ENCODE results near the gene GALNT18. TPM values are rescaled to one million over a fixed set of nuclear protein-coding genes. Genes with fewer than 3 reads are reported as not detected.

GALNT18 gene
- total RNA-seq, 1 experiment from 2014 or later, result 9.2 TPM

- Mint-ChIP-seq H3K27me3 (ENCODE audit: unreplicated experiment) (peaks cover 32% of the 10 kb centered on the region), H3K36me3 (ENCODE audit: insufficient read depth, unreplicated experiment) (peaks cover 3% of the 10 kb centered on the region), H3K27ac (ENCODE audit: unreplicated experiment) (no peak overlapping the region), H3K9me3 (ENCODE audit: low read depth, unreplicated experiment) (no peaks in the 10 kb centered on the region), H3K4me3 (ENCODE audit: low read depth, unreplicated experiment) (no peak overlapping the region), H3K4me1 (ENCODE audit: low read depth, unreplicated experiment) (no peaks in the 10 kb centered on the region)
- CTCF ChIA-PET, result no interaction called here
- no peak for TF ChIP-seq CTCF (IDR thresholded peaks at IDR 0.05; ENCODE audit: unreplicated experiment)
- no TSS peak for BruUV-seq (replicated peaks)
- intact Hi-C loops (cut with micrococcal nuclease; ENCODE audit: unreplicated experiment), result no loop called here
- no peak for DNase-seq
Observed at GRCh38 chr11:11241284-11241683, 380.5 kb downstream of the GALNT18 start.

- TF ChIP-seq CTCF (IDR thresholded peaks at IDR 0.05; ENCODE audit: unreplicated experiment), result no peak
- Mint-ChIP-seq H3K4me1 (ENCODE audit: low read depth, unreplicated experiment) (no peaks in the 10 kb centered on the region), H3K36me3 (ENCODE audit: insufficient read depth, unreplicated experiment) (no peaks in the 10 kb centered on the region), H3K27me3 (ENCODE audit: unreplicated experiment) (peaks cover 29% of the 10 kb centered on the region), H3K9me3 (ENCODE audit: low read depth, unreplicated experiment) (no peaks in the 10 kb centered on the region), H3K4me3 (ENCODE audit: low read depth, unreplicated experiment) (no peak overlapping the region), H3K27ac (ENCODE audit: unreplicated experiment) (no peak overlapping the region)
- no TSS peak for BruUV-seq (replicated peaks)
- intact Hi-C loops (cut with micrococcal nuclease; ENCODE audit: unreplicated experiment), result no loop called here
- CTCF ChIA-PET, result interaction anchor here (0.6 to 0.7 kb wide), 2 partner anchors 103 to 378 kb away, joined by 3 to 7 read pairs; no protein-coding TSS in a partner anchor
- DNase-seq, result no peak
Observed at GRCh38 chr11:11239959-11240358, 381.8 kb downstream of the GALNT18 start.

GRCh38 chr11:11237070-11237832, 384.6 kb downstream of the GALNT18 start:
- no TSS peak for BruUV-seq (replicated peaks)
- TF ChIP-seq CTCF (IDR thresholded peaks at IDR 0.05; ENCODE audit: unreplicated experiment), result no peak
- intact Hi-C loops (cut with micrococcal nuclease; ENCODE audit: unreplicated experiment), result no loop called here
- Mint-ChIP-seq H3K27me3 (ENCODE audit: unreplicated experiment) (peaks cover 54% of the 10 kb centered on the region), H3K27ac (ENCODE audit: unreplicated experiment) (no peak overlapping the region), H3K36me3 (ENCODE audit: insufficient read depth, unreplicated experiment) (no peaks in the 10 kb centered on the region), H3K9me3 (ENCODE audit: low read depth, unreplicated experiment) (no peaks in the 10 kb centered on the region), H3K4me1 (ENCODE audit: low read depth, unreplicated experiment) (no peaks in the 10 kb centered on the region), H3K4me3 (ENCODE audit: low read depth, unreplicated experiment) (no peak overlapping the region)
- DNase-seq, result no peak
- CTCF ChIA-PET, result no interaction called here

- BruUV-seq (replicated peaks), result no TSS peak
- Mint-ChIP-seq H3K27me3 (ENCODE audit: unreplicated experiment) (peaks cover 60% of the 10 kb centered on the region), H3K4me1 (ENCODE audit: low read depth, unreplicated experiment) (no peaks in the 10 kb centered on the region), H3K4me3 (ENCODE audit: low read depth, unreplicated experiment) (no peak overlapping the region), H3K9me3 (ENCODE audit: low read depth, unreplicated experiment) (no peaks in the 10 kb centered on the region), H3K27ac (ENCODE audit: unreplicated experiment) (no peak overlapping the region), H3K36me3 (ENCODE audit: insufficient read depth, unreplicated experiment) (no peaks in the 10 kb centered on the region)
- CTCF ChIA-PET, result interaction anchor here (0.7 kb wide), 1 partner anchor 486 kb away, joined by 3 read pairs; the partner anchor contains the start of gene CTR9
- no peak for DNase-seq
- intact Hi-C loops (cut with micrococcal nuclease; ENCODE audit: unreplicated experiment), result no loop called here
- no peak for TF ChIP-seq CTCF (IDR thresholded peaks at IDR 0.05; ENCODE audit: unreplicated experiment)
Observed at GRCh38 chr11:11236498-11237059, 385.2 kb downstream of the GALNT18 start.

All from Calu3 (cell line).